ENCODE measurements around the gene OAS2.

DNA sequence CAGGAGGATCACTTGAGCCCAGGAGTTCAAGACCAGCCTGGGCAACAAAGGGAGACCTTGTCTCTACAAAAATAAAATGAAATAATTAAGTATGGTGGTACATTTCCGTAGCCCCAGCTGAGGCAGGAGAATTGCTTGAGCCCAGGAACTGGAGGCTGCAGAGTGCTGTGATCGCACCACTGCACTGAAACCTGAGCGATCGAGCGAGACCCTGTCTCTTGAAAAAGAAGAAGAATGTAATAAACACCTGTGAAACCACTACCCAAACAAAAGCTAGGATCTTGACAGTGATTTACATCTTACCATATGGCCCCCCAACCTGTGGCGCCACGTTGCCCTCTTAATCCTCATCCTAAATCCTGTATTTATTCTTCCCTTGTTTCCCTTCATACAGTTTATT, 72.5 kb downstream of the OAS2 start:
- TF ChIP-seq, protein P1, sequence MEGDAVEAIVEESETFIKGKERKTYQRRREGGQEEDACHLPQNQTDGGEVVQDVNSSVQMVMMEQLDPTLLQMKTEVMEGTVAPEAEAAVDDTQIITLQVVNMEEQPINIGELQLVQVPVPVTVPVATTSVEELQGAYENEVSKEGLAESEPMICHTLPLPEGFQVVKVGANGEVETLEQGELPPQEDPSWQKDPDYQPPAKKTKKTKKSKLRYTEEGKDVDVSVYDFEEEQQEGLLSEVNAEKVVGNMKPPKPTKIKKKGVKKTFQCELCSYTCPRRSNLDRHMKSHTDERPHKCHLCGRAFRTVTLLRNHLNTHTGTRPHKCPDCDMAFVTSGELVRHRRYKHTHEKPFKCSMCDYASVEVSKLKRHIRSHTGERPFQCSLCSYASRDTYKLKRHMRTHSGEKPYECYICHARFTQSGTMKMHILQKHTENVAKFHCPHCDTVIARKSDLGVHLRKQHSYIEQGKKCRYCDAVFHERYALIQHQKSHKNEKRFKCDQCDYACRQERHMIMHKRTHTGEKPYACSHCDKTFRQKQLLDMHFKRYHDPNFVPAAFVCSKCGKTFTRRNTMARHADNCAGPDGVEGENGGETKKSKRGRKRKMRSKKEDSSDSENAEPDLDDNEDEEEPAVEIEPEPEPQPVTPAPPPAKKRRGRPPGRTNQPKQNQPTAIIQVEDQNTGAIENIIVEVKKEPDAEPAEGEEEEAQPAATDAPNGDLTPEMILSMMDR (IDR thresholded peaks at IDR 0.05), result no peak
- TF ChIP-seq POLR2AphosphoS5 (IDR thresholded peaks at IDR 0.05), result no peak

Data from suprapubic skin (tissue), 3 donors.